Measurements from ENCODE around the gene POLR3H.
A peak's percentile ranks its signal among the peaks of the same experiment; 100 is the strongest.

Gene POLR3H

GRCh38 chr22:41539146-41540005 lies 4.9 kb downstream of the POLR3H start:
- DNase-seq, result peak in 1 of 56 donors; percentile 22

- peak in 45 of 56 donors; percentile 28 to 90 (median 63) for DNase-seq
Measured at GRCh38 chr22:41538583-41538982, 5.7 kb downstream of the POLR3H start.

- no peak for DNase-seq
Measured at GRCh38 chr22:41537203-41537602, 7.1 kb downstream of the POLR3H start.

GRCh38 chr22:41535244-41535643 lies 9.0 kb downstream of the POLR3H start:
- no peak for DNase-seq

GRCh38 chr22:41534219-41534618 lies 10.1 kb downstream of the POLR3H start:
- DNase-seq, result no peak

- peak in 37 of 56 donors; percentile 17 to 80 (median 45) for DNase-seq
Measured at GRCh38 chr22:41532908-41533825, 11.1 kb downstream of the POLR3H start.

GRCh38 chr22:41531715-41532477 lies 12.4 kb downstream of the POLR3H start:
- DNase-seq, result peak in 3 of 56 donors; percentile 22 to 29 (median 27)

GRCh38 chr22:41530890-41531714 lies 13.2 kb downstream of the POLR3H start:
- DNase-seq, result no peak

- DNase-seq, result no peak
Measured at GRCh38 chr22:41528938-41529561, 15.2 kb downstream of the POLR3H start.

GRCh38 chr22:41528132-41528766 lies 16.0 kb downstream of the POLR3H start:
- no peak for DNase-seq

- DNase-seq, result peak in 26 of 56 donors; percentile 20 to 70 (median 40)
Measured at GRCh38 chr22:41526830-41527799, 17.2 kb downstream of the POLR3H start.

- no peak for DNase-seq
Measured at GRCh38 chr22:41526226-41526829, 17.9 kb downstream of the POLR3H start.

GRCh38 chr22:41525450-41526225 lies 18.6 kb downstream of the POLR3H start:
- no peak for DNase-seq

- DNase-seq, result peak in 3 of 56 donors; percentile 19 to 31 (median 28)
Measured at GRCh38 chr22:41524809-41525449, 19.3 kb downstream of the POLR3H start.

- peak in 11 of 56 donors; percentile 22 to 58 (median 42) for DNase-seq
Measured at GRCh38 chr22:41524251-41524661, 20.0 kb downstream of the POLR3H start.
